HG03571 (cell line): Measurements from ENCODE around the gene CSMD2.

ENCODE experiments used
- ATAC-seq: cut with Tn5 transposase; IDR thresholded peaks from one replicate; pipeline ENCODE4 v1.9.1; 2021; ENCODE audit not compliant: unreplicated experiment

CSMD2 gene

GRCh38 chr1:33697816-33698215 is 467.2 kb downstream of the CSMD2 start:
- ATAC-seq = no peak

- no peak for ATAC-seq
These were observed 468.1 kb downstream of the CSMD2 start for GRCh38 chr1:33696962-33697361.

- no peak for ATAC-seq
These were observed 468.7 kb downstream of the CSMD2 start for GRCh38 chr1:33696311-33696710.

GRCh38 chr1:33692206-33693188 is 472.5 kb downstream of the CSMD2 start:
- ATAC-seq = no peak

GRCh38 chr1:33687000-33687399 is 478.0 kb downstream of the CSMD2 start:
- ATAC-seq = no peak

GRCh38 chr1:33686551-33686950 is 478.5 kb downstream of the CSMD2 start:
- ATAC-seq = no peak

GRCh38 chr1:33685256-33685655 is 479.8 kb downstream of the CSMD2 start:
- ATAC-seq = no peak

GRCh38 chr1:33684396-33685179 is 480.4 kb downstream of the CSMD2 start:
- no peak for ATAC-seq

GRCh38 chr1:33683913-33684312 is 481.1 kb downstream of the CSMD2 start:
- no peak for ATAC-seq

- ATAC-seq = no peak
These were observed 482.7 kb downstream of the CSMD2 start for GRCh38 chr1:33682371-33682770.

- ATAC-seq = no peak
These were observed 484.7 kb downstream of the CSMD2 start for GRCh38 chr1:33680281-33680840.

GRCh38 chr1:33670567-33670966 is 494.5 kb downstream of the CSMD2 start:
- ATAC-seq = no peak

GRCh38 chr1:33668695-33669094 is 496.3 kb downstream of the CSMD2 start:
- no peak for ATAC-seq

GRCh38 chr1:33667386-33668282 is 497.4 kb downstream of the CSMD2 start:
- ATAC-seq = no peak

- no peak for ATAC-seq
These were observed 498.4 kb downstream of the CSMD2 start for GRCh38 chr1:33666616-33667015.

GRCh38 chr1:33661811-33662454 is 503.1 kb downstream of the CSMD2 start:
- no peak for ATAC-seq

- no peak for ATAC-seq
These were observed 504.1 kb downstream of the CSMD2 start for GRCh38 chr1:33660956-33661355.

GRCh38 chr1:33660244-33660643 is 504.8 kb downstream of the CSMD2 start:
- no peak for ATAC-seq

GRCh38 chr1:33659641-33660040 is 505.4 kb downstream of the CSMD2 start:
- ATAC-seq = no peak

- ATAC-seq = no peak
These were observed 507.2 kb downstream of the CSMD2 start for GRCh38 chr1:33657833-33658232.
